Measurements from ENCODE around the gene PDIK1L. TPM values are rescaled to one million over a fixed set of nuclear protein-coding genes. Genes with fewer than 3 reads are reported as not detected.

Gene PDIK1L
- total RNA-seq, 1 experiment from 2014 or later = 5.6 TPM

DNA sequence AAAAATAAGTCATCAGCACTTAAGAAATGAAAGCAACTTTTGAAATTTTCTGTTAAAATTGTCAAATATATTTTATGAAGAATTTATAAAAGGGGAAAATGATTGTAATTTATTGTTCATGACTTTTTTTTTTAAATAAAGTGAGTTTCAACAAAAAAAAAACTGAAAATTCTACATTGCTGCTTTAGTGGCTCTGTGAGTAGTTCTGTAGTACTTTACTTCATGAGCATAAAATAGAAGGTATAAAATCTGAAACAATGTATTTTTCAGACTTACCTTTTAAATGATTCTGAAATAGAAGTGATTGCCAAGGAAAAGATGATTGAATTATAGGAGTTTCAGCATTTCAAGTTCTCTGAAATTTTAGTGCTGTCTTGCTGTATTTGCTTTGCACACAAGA, 13.8 kb downstream of the PDIK1L start:
- Histone ChIP-seq H2AFZ (ENCODE audit: low read length) (no peak overlapping the region), H3K4me2 (ENCODE audit: insufficient read depth, insufficient read length, low read length) (no peak overlapping the region), H2BK20ac (ENCODE audit: low read depth, low read length, poor library complexity, severe bottlenecking) (no peak overlapping the region), H3K79me2 (ENCODE audit: insufficient read depth, low read length) (no peaks in the 10 kb centered on the region), H3K27ac (ENCODE audit: insufficient read length, low read depth, low read length) (no peak overlapping the region), H2BK120ac (ENCODE audit: low read depth, low read length, poor library complexity, severe bottlenecking) (no peak overlapping the region), H3K56ac (ENCODE audit: insufficient read length, low read depth, low read length) (no peak overlapping the region), H3K18ac (ENCODE audit: insufficient read length, low read depth, low read length) (no peak overlapping the region), H3K23me2 (ENCODE audit: insufficient read length, low read depth, low read length, poor library complexity, severe bottlenecking) (no peaks in the 10 kb centered on the region), H2BK5ac (ENCODE audit: insufficient read length, low read length) (no peak overlapping the region), H3K9ac (ENCODE audit: extremely low read depth, insufficient read length, low read length) (no peak overlapping the region), H3T11ph (ENCODE audit: low read length) (no peak overlapping the region), H3K79me1 (ENCODE audit: insufficient read depth, low read depth, low read length, poor library complexity, severe bottlenecking) (no peaks in the 10 kb centered on the region), H4K5ac (ENCODE audit: insufficient read length, low read depth, low read length) (no peak overlapping the region), H3K27me3 (ENCODE audit: insufficient read depth, low read length) (no peaks in the 10 kb centered on the region), H3K14ac (ENCODE audit: insufficient read depth, low read length) (no peak overlapping the region), H4K91ac (ENCODE audit: insufficient read length, low read depth, low read length) (no peak overlapping the region), H3K4me1 (ENCODE audit: insufficient read depth, low read length) (no peaks in the 10 kb centered on the region), H3K9me3 (ENCODE audit: control insufficient read depth, low read depth, low read length) (no peaks in the 10 kb centered on the region), H4K20me1 (ENCODE audit: control insufficient read depth, insufficient read depth, insufficient read length) (no peaks in the 10 kb centered on the region), H3K23ac (ENCODE audit: insufficient read length, low read depth, low read length) (no peak overlapping the region), H3K4ac (ENCODE audit: low read depth, low read length) (no peak overlapping the region), H2AK5ac (ENCODE audit: insufficient read length, low read length) (no peak overlapping the region), H2BK15ac (ENCODE audit: low read depth, low read length) (no peak overlapping the region), H4K8ac (replicated peaks; ENCODE audit: insufficient read length, low read depth, low read length) (no peak overlapping the region), H2BK12ac (ENCODE audit: insufficient read length, low read depth, low read length) (no peak overlapping the region)
- Mint-ChIP-seq H3K4me1 (peaks cover 4 to 10% of the 10 kb centered on the region in 2 experiments; a peak in 3 of 4 replicates), H3K27ac (no peak overlapping the region), H3K36me3 (ENCODE audit: insufficient read depth in 1 of 3, low read depth in 3 of 3) (peaks cover 0 to 7% (median 0%) of the 10 kb centered on the region in 3 experiments; a peak in 3 of 7 replicates), H3K4me3 (no peak overlapping the region), H3K27me3 (ENCODE audit: low read depth) (no peaks in the 10 kb centered on the region), H3K9me3 (no peaks in the 10 kb centered on the region)
- TF ChIP-seq, protein P1, sequence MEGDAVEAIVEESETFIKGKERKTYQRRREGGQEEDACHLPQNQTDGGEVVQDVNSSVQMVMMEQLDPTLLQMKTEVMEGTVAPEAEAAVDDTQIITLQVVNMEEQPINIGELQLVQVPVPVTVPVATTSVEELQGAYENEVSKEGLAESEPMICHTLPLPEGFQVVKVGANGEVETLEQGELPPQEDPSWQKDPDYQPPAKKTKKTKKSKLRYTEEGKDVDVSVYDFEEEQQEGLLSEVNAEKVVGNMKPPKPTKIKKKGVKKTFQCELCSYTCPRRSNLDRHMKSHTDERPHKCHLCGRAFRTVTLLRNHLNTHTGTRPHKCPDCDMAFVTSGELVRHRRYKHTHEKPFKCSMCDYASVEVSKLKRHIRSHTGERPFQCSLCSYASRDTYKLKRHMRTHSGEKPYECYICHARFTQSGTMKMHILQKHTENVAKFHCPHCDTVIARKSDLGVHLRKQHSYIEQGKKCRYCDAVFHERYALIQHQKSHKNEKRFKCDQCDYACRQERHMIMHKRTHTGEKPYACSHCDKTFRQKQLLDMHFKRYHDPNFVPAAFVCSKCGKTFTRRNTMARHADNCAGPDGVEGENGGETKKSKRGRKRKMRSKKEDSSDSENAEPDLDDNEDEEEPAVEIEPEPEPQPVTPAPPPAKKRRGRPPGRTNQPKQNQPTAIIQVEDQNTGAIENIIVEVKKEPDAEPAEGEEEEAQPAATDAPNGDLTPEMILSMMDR (conservative IDR thresholded peaks at IDR 0.05) = no peak
- DNase-seq = no peak
